Caco-2 (cell line): ENCODE data around the gene CREB5. TPM values are rescaled to one million over a fixed set of nuclear protein-coding genes. Genes with fewer than 3 reads are reported as not detected.

Source experiments
- BruUV-seq: library from RNA; stranded (reverse); fragments of 400-500 nt; replicated peaks from 2 replicates; lab custom pipeline; 2021; lab: Mats Ljungman, UMichigan
- CTCF ChIA-PET: fragments of 300-600 bp; sonication (Branson Sonifier 250); formaldehyde crosslinking; loops from one replicate; lab custom pipeline; 2022; ENCODE audit warnings: antibody characterized with exemption; lab: Charles Lee
- POLR2A ChIA-PET: fragments of 300-600 bp; sonication (Branson Sonifier 250); formaldehyde crosslinking; loops from one replicate; lab custom pipeline; 2022; ENCODE audit warnings: antibody characterized with exemption; lab: Charles Lee
- DNase-seq, 2 experiments: peaks; one replicate each; pipeline versions ENCODE4 v3.0.0 to v3.0.0-alpha.2; 2020 to 2022
- H3K27me3 ChIP-seq: replicated peaks from 2 replicates; pipeline ENCODE4 v1.6.0; 2011; ENCODE audit warnings: low read length; ENCODE audit not compliant: control insufficient read depth, insufficient read depth
- H3K36me3 ChIP-seq: 2 replicates; pipeline ENCODE4 v1.5.1; 2011; ENCODE audit warnings: low read length; ENCODE audit not compliant: control insufficient read depth, insufficient read depth
- H3K4me1 ChIP-seq: fragments of 250-450 bp; sonication (Bioruptor Pico); 2 replicates; pipeline ENCODE4 v1.5.1; 2020; ENCODE audit warnings: mild to moderate bottlenecking
- H3K4me3 ChIP-seq: 2 replicates; pipeline ENCODE4 v1.5.1; 2011; ENCODE audit warnings: low read depth, mild to moderate bottlenecking, control low read depth, low read length
- H3K9me3 ChIP-seq: fragments of 250-450 bp; sonication (Bioruptor Pico); 2 replicates; pipeline ENCODE4 v1.5.1; 2020; ENCODE audit warnings: mild to moderate bottlenecking, moderate library complexity
- H3K27ac Mint-ChIP-seq: one replicate; pipeline ENCODE4 v1.8.0; 2022; ENCODE audit warnings: mixed read lengths; ENCODE audit not compliant: unreplicated experiment
- H3K27me3 Mint-ChIP-seq: one replicate; pipeline ENCODE4 v1.8.0; 2022; ENCODE audit warnings: mixed read lengths; ENCODE audit not compliant: insufficient read depth, unreplicated experiment
- H3K36me3 Mint-ChIP-seq: one replicate; pipeline ENCODE4 v1.8.0; 2022; ENCODE audit warnings: mild to moderate bottlenecking, mixed read lengths; ENCODE audit not compliant: insufficient read depth, unreplicated experiment
- H3K4me1 Mint-ChIP-seq: one replicate; pipeline ENCODE4 v1.8.0; 2022; ENCODE audit warnings: low read depth, mixed read lengths; ENCODE audit not compliant: unreplicated experiment
- H3K4me3 Mint-ChIP-seq: one replicate; pipeline ENCODE4 v1.8.0; 2022; ENCODE audit warnings: mild to moderate bottlenecking, moderate library complexity, mixed read lengths; ENCODE audit not compliant: unreplicated experiment
- H3K9me3 Mint-ChIP-seq: one replicate; pipeline ENCODE4 v1.8.0; 2022; ENCODE audit warnings: mixed read lengths; ENCODE audit not compliant: unreplicated experiment
- intact Hi-C: fragments of 100-400 bp; cut with micrococcal nuclease; formaldehyde crosslinking; loops from one replicate; pipeline ENCODE4 v1.10.0; 2022; ENCODE audit not compliant: unreplicated experiment
- total RNA-seq: library from RNA; stranded (reverse); gene quantifications from 2 replicates; pipeline ENCODE4 v1.2.3, GENCODE V29; 2022
- TF ChIP-seq, protein P1 (sequence below), 2 experiments: fragments of 200-600 bp in 1 of 2; IDR thresholded peaks; 1 replicate in 1 of 2; 2 replicates in 1 of 2; pipeline versions ENCODE4 v1.5.1 to v1.8.0; 2011 to 2022; ENCODE audit warnings: antibody characterized with exemption in 1 of 2, control low read depth in 1 of 2, inconsistent platforms in 1 of 2, low read depth in 1 of 2, low read length in 1 of 2, mild to moderate bottlenecking in 1 of 2, moderate library complexity in 1 of 2; ENCODE audit not compliant: insufficient read depth in 1 of 2, severe bottlenecking in 1 of 2, unreplicated experiment in 1 of 2

Gene CREB5
- total RNA-seq, 1 experiment from 2014 or later: 9.1 TPM

- peaks cover 6% of the 10 kb centered on the region for H3K27me3 Mint-ChIP-seq
- Histone ChIP-seq H3K27me3 (no peaks in the 10 kb centered on the region; the same call in 1 of the 2 replicates), H3K4me3 (no peak overlapping the region), H3K36me3 (no peaks in the 10 kb centered on the region), H3K4me1 (no peaks in the 10 kb centered on the region), H3K9me3 (no peaks in the 10 kb centered on the region)
- no peak overlapping the region for H3K4me3 Mint-ChIP-seq
- no peaks in the 10 kb centered on the region for H3K36me3 Mint-ChIP-seq
- no TSS peak for BruUV-seq
- no peak overlapping the region for H3K27ac Mint-ChIP-seq
- intact Hi-C loops: no loop called here
- H3K4me1 Mint-ChIP-seq: no peaks in the 10 kb centered on the region
- TF ChIP-seq, protein P1, sequence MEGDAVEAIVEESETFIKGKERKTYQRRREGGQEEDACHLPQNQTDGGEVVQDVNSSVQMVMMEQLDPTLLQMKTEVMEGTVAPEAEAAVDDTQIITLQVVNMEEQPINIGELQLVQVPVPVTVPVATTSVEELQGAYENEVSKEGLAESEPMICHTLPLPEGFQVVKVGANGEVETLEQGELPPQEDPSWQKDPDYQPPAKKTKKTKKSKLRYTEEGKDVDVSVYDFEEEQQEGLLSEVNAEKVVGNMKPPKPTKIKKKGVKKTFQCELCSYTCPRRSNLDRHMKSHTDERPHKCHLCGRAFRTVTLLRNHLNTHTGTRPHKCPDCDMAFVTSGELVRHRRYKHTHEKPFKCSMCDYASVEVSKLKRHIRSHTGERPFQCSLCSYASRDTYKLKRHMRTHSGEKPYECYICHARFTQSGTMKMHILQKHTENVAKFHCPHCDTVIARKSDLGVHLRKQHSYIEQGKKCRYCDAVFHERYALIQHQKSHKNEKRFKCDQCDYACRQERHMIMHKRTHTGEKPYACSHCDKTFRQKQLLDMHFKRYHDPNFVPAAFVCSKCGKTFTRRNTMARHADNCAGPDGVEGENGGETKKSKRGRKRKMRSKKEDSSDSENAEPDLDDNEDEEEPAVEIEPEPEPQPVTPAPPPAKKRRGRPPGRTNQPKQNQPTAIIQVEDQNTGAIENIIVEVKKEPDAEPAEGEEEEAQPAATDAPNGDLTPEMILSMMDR (IDR thresholded peaks at IDR 0.05; ENCODE audit: insufficient read depth in 1 of 2, low read depth in 1 of 2, low read length in 1 of 2, severe bottlenecking in 1 of 2, unreplicated experiment in 1 of 2): no peak
- DNase-seq: no peak
- no peaks in the 10 kb centered on the region for H3K9me3 Mint-ChIP-seq
- ChIA-PET CTCF (no interaction called here), POLR2A (no interaction called here)
Measured at GRCh38 chr7:28711114-28711513, 298.8 kb downstream of the CREB5 start.

DNA sequence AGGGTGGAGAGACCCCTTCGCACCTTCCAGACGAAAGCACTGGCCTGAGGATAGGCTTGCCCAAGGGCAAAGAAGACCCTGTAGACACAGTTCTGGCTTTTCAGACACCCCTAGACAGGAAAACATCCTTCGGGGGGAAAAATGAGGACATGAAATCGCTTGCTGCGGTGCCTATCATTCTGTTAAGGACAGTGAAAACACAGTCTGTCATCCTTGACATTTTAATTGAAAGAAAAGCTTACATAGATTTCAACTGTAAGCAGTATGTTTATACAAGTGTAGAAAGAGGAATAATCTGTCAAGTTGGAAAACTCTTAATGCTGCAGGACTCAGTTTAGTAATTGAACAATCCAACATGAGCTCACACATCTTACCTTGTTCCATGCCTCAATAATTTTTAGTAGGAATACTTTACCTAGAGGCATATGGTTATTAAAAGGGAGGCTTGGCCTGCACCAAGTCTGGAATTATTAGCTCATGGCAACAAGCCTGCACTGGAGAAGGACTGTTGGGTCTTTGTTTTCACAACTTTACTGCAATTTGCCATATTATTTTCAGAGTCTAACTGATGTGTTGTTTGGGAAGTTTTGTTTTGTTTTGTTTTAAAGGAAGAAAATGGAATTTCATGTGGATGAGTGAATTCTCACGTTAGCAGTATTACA, 302.3 kb downstream of the CREB5 start:
- no peaks in the 10 kb centered on the region for H3K9me3 Mint-ChIP-seq
- no peak overlapping the region for H3K27ac Mint-ChIP-seq
- Histone ChIP-seq H3K9me3 (no peaks in the 10 kb centered on the region), H3K27me3 (no peaks in the 10 kb centered on the region; the same call in 1 of the 2 replicates), H3K4me3 (no peak overlapping the region), H3K36me3 (no peaks in the 10 kb centered on the region), H3K4me1 (no peaks in the 10 kb centered on the region)
- TF ChIP-seq, protein P1 (IDR thresholded peaks at IDR 0.05; ENCODE audit: insufficient read depth in 1 of 2, low read depth in 1 of 2, low read length in 1 of 2, severe bottlenecking in 1 of 2, unreplicated experiment in 1 of 2): no peak
- ChIA-PET CTCF (no interaction called here), POLR2A (no interaction called here)
- no TSS peak for BruUV-seq
- intact Hi-C loops: no loop called here
- peaks cover 6% of the 10 kb centered on the region for H3K4me1 Mint-ChIP-seq
- no peak overlapping the region for H3K4me3 Mint-ChIP-seq
- H3K27me3 Mint-ChIP-seq: peaks cover 4% of the 10 kb centered on the region
- no peak for DNase-seq
- H3K36me3 Mint-ChIP-seq: no peaks in the 10 kb centered on the region

DNA sequence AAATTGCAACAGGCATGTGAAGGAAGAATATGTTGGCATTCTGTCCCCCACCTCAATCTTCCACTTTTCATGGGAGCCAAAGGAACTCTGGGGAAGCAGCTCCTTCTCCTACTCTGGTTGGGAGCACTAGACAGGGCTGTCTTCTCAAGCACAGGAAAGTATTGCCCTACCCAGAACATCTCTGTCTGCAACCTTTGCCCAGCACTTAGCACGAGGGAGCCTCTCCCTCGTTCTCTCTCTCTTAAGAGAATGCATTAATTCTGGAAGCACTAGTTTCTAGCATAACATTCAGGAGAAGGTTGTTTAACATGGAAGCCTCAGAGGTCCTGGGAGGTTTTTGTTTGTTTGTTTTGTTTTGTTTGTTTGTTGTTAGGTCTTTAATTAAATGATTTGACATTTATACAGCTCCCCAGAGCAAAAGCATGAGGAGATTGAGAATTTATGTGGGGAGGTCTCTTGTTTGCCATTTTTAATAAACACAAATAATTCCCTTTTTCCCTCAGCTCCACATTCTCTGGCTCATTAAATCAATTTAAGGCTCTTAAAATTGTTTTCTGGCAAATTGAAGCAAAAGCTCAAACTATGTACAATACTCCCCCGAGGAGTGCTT, 305.2 kb downstream of the CREB5 start:
- no peaks in the 10 kb centered on the region for H3K36me3 ChIP-seq

More for the DNA sequence above, 305.2 kb downstream of the CREB5 start:
- H3K4me3 ChIP-seq: no peak overlapping the region
- TF ChIP-seq, protein P1 (IDR thresholded peaks at IDR 0.05; ENCODE audit: insufficient read depth in 1 of 2, low read depth in 1 of 2, low read length in 1 of 2, severe bottlenecking in 1 of 2, unreplicated experiment in 1 of 2): no peak
- no peak overlapping the region for H3K4me3 Mint-ChIP-seq
- CTCF ChIA-PET: interaction anchor here (0.7 kb wide), 1 partner anchor 447 kb away, joined by 3 read pairs; no protein-coding TSS in a partner anchor
- H3K4me1 Mint-ChIP-seq: peaks cover 6% of the 10 kb centered on the region
- intact Hi-C loops: no loop called here
- no peak overlapping the region for H3K27ac Mint-ChIP-seq
- POLR2A ChIA-PET: no interaction called here
- no peaks in the 10 kb centered on the region for H3K9me3 ChIP-seq
- no peak for DNase-seq
- H3K36me3 Mint-ChIP-seq: no peaks in the 10 kb centered on the region
- H3K4me1 ChIP-seq: no peaks in the 10 kb centered on the region
- no peaks in the 10 kb centered on the region for H3K27me3 Mint-ChIP-seq
- H3K27me3 ChIP-seq: no peaks in the 10 kb centered on the region
- BruUV-seq: no TSS peak
- no peaks in the 10 kb centered on the region for H3K9me3 Mint-ChIP-seq
